WTC11 (cell line): ENCODE results near the gene PTPRH.

Source experiments
- USF2 ChIP-seq: sonication (generic); formaldehyde crosslinking; IDR thresholded peaks from 2 replicates; pipeline ENCODE4 v1.8.1; 2023; ENCODE audit warnings: mild to moderate bottlenecking, missing genetic modification reagents, moderate library complexity
- ZNF416 ChIP-seq: fragments of 250-450 bp; sonication (Bioruptor Pico); IDR thresholded peaks from 2 replicates; pipeline ENCODE4 v1.9.0; 2021; ENCODE audit warnings: mild to moderate bottlenecking, inconsistent platforms

GRCh38 chr19:55230780-55231179, 21.5 kb upstream of the PTPRH start:
- TF ChIP-seq ZNF416 (no peak), USF2 (CRISPR knock-in tag) (no peak)
